NB4 (cell line): ENCODE results near the gene AKNA.

Experiments used
- DNase-seq: peaks from one replicate; pipeline ENCODE4 v3.0.0; 2010; ENCODE audit warnings: low read depth
- H3K4me3 ChIP-seq: one replicate; pipeline ENCODE4 v1.5.1; 2011; ENCODE audit warnings: mild to moderate bottlenecking, low read depth, low read length, moderate library complexity
- CTCF ChIP-seq: IDR thresholded peaks from one replicate; pipeline ENCODE4 v1.5.1; 2012; ENCODE audit warnings: low read depth, low read length
- MAX ChIP-seq: IDR thresholded peaks from 2 replicates; pipeline ENCODE4 v1.6.1; 2011; ENCODE audit warnings: low read depth, low read length
- MYC ChIP-seq: IDR thresholded peaks from 2 replicates; pipeline ENCODE4 v1.6.1; 2011; ENCODE audit warnings: low read depth, low read length
- POLR2A ChIP-seq: IDR thresholded peaks from 2 replicates; pipeline ENCODE4 v1.6.1; 2011; ENCODE audit warnings: mild to moderate bottlenecking; ENCODE audit not compliant: insufficient read length; ENCODE audit errors: extremely low read depth

AKNA gene

GRCh38 chr9:114300153-114300845 lies 87.5 kb downstream of the AKNA start:
- no peak overlapping the region for H3K4me3 ChIP-seq
- DNase-seq = no peak
- no peak for TF ChIP-seq MAX
- no peak for TF ChIP-seq POLR2A
- no peak for TF ChIP-seq CTCF
- TF ChIP-seq MYC = no peak

GRCh38 chr9:114299286-114300152 lies 88.3 kb downstream of the AKNA start:
- TF ChIP-seq CTCF (no peak), MAX (no peak), POLR2A (no peak), MYC (no peak)
- DNase-seq = no peak

GRCh38 chr9:114296338-114296737 lies 91.4 kb downstream of the AKNA start:
- H3K4me3 ChIP-seq = no peak overlapping the region
- TF ChIP-seq CTCF (no peak), MYC (no peak), POLR2A (no peak), MAX (no peak)
- no peak for DNase-seq

More at GRCh38 chr9:114299286-114300152, 88.3 kb downstream of the AKNA start:
- H3K4me3 ChIP-seq = no peak overlapping the region

GRCh38 chr9:114294664-114295063 lies 93.1 kb downstream of the AKNA start:
- no peak for TF ChIP-seq MYC
- no peak for TF ChIP-seq POLR2A
- TF ChIP-seq CTCF = no peak
- TF ChIP-seq MAX = no peak
- DNase-seq = no peak
- H3K4me3 ChIP-seq = no peak overlapping the region

GRCh38 chr9:114291886-114292590 lies 95.7 kb downstream of the AKNA start:
- no peak for DNase-seq
- no peak for TF ChIP-seq MAX
- no peak for TF ChIP-seq POLR2A
- no peak for TF ChIP-seq MYC
- no peak for TF ChIP-seq CTCF
- H3K4me3 ChIP-seq = no peak overlapping the region
